RKO (cell line): ENCODE results near the gene SRP68.
"Not testable (repeated sequence)": the region's sequence is repeated elsewhere in the genome, so short reads cannot be mapped to it uniquely, and the experiment has no call there.

ENCODE experiments used
- DNase-seq: peaks from one replicate; pipeline ENCODE4 v3.0.0-alpha.2; 2016; ENCODE audit warnings: low spot score

Gene SRP68

DNA sequence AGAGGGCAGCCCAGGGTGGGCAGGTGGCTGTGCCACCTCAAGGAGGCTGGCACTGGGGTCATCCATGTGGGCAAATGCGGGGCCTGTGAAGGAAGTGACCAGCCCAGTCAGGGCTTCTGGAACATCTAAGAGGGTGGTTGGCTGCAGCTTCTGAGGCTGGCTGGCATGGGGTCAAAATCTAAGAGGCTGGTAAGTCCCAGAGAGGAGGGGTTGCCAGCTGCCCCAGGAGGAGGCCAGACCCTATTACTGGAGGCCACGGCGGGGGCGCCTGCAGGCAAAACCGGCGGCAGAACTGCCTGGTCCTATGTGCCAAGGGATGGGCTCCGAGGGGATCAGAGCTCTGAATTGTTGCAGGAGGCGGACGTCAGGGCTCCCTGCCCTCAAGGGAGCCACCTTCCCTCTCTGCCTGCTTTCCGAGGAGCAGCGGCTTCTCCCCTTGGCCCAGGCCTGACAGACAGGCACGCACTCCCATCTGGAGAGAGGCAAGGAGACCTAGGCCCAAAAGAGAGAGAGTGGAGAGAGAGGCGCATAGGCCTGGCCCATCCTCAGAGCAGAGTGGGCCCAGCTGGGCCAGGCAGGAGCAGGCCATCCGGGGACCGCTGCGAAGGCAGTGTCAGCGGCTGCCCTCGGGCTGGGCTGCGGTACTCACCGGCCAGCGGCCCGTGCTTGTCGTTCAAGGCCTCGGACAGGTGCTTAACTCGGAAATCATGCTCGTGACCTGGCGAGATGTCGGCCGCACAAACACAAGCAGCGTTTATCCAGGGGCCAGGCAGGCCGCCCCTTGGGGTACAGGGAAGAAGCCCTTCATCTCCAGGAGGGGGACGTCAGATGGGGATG, 17.6 kb upstream of the SRP68 start:
- DNase-seq: no peak

DNA sequence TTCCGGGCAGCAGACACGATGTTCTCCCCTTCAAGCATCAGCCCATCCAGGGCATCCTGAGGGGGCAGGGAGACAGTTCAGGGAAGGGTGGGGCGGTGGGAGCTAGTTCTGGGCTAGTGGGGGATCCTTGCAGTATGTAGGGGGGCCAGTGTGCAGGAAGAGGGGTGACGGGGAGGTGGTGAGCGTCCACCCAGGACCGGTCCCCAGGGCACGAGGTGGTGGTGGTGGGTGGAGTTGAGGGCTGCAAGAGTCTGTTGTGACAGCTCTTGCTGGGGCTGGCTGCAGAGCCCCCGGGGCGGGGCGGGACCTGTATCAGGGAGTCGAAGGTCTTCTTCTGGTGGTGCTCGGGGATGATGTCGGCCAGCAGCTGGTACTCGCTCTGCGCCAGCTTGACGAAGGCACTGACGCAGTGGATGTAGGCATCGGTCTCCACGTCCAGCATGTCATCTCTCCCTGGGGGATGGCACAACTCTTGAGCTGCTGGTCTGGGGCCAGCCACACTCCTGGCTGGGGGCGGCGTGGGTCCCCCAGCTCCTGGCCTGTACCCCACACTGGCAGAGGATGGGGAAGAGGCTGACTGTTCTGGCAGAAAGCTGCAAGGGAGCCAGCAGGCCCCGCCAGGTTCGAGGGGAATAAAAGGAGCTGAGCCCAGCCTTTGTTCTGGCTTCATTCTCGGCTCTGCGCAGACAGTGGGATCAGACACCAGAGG, 16.7 kb upstream of the SRP68 start:
- no peak for DNase-seq

DNA sequence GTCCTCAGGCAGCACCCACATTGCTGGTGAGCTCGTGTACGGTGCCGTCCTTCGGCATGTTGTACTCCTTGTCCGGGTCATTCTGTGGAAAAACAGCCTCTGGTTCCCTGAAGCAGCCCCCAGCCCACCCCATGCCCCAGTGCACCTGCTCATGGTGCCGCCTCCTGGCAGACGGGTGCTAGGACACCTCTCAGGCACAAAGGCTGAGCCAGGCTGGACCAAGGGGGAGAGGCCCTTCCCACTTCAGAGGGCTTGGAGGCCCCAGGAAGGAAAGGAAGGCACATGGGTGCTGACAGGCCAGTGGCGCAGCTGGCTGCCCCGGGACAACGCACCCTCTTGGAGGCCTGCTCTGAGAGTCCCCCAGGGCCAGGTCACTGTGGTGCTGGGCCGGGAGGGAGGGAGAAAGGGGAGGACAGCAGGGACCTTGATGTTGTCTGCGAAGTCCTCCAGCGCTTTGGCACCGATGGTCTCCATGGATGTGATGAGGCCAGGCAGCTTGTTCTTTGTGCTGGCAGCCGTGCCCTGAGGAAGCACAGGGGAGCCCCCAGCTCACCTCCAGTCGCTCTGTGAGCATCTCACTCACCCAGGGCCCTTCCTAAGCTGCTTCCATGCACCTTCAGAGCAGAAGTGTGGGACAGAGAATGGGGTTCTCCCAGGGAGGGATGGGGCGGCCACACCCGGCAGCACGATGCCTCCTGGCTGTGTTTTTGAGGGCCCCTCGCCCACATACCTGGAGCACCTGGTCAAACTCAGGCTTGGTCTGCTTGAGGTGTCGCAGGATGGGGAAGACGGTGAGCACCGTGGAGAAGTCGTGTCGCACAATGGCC, 15.9 kb upstream of the SRP68 start:
- no peak for DNase-seq

DNA sequence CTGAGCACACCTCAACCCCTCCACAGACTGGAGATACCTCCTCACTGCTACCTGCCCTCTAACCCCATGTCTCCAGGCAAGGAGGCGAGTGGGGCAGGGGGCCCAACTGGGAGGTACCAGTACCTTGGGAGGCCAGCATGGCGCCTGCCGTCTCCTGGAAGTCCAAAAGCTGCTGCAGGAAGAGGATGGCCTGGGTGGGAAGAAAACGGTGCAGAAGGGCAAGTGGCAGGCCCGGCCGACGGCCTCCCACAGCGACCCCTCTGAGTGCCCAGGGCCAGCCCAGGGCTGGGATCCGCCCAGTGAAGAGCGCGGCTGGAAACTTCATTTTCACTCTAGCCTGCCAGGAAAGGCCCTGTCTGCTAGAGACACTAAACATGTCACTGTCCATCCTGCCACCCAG, 15.2 kb upstream of the SRP68 start:
- no peak for DNase-seq

DNA sequence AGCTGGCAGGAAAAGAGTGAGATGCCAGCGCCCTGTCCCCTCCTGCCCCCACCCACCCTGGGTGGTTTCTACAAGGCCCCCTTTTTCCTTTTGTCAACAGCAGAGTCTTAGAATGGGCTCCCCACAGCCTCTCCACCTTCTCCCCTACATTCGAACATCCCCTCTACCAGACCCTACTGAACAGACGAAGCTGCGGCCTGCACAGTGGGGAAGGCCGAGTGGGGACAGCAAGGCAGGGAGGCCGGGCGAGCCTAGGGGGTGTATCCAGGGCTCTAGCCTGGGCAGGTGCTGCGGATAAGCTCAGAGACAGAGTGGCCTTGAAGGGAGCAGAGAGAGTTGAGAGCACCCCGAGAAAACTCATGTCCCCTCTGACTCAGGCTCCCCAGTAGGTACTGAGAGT, 14.1 kb upstream of the SRP68 start:
- DNase-seq: no peak

DNA sequence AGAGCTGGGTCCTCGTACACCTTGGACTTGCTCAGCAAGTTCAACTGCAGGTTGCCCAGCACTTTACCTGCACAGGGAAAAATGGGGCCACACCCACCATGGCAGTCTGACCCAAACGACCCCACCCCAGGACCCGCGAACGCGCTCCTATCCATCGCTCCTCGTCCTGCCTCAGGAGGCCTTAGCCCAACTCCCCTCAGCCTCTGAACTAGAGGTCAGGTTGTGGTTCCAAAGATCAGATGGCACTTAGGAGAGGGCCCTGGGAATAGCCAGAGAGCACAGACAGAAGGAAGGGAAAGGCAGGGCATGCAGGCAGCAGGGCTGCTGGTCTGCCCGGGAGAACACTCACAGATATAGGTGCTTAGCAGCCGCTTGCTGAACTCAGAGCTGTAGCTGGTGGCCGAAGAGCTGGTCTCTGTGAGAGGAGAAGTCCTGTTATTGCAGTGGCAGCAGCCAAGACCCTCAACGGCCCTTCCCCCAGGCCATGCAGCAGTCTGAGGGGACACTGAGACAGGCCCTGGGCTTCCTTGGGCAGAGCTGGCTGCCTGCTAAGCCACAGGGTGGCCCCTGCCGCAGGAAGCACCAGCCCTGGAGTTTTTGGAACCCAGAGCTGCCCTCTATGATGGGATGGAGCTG, 13.5 kb upstream of the SRP68 start:
- no peak for DNase-seq

DNA sequence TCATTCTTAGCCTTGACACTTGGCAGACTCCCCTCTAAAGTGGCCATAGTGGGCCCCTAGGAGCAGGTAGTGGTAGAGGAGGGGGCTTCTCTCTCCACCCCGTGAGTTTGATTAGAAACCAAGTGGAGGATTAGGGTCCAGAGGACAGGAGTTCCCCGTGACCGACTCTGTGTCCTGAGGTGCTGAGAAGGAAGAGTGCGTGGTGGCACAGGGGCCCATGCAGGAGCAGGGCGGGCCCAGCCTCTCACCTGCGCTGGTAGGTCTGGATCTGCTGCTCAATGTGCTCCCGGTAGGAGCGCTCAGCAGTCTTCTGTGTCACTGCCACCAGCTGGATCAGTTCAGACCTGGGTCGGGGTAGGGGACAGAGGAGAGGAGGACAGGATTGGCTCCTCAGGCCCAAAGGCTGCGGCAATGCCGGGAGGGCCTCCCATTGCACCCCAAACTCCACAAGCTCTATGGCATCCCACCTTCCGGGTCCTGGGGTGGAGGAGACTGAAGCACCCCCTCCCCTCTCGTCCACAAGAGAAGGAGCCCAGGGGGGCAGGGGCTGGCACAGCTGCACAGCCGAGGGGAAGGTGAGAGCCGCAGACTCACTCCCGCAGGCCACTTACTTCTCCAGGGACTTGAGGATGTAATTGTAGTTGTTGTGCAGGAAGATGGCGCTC, 12.9 kb upstream of the SRP68 start:
- no peak for DNase-seq

DNA sequence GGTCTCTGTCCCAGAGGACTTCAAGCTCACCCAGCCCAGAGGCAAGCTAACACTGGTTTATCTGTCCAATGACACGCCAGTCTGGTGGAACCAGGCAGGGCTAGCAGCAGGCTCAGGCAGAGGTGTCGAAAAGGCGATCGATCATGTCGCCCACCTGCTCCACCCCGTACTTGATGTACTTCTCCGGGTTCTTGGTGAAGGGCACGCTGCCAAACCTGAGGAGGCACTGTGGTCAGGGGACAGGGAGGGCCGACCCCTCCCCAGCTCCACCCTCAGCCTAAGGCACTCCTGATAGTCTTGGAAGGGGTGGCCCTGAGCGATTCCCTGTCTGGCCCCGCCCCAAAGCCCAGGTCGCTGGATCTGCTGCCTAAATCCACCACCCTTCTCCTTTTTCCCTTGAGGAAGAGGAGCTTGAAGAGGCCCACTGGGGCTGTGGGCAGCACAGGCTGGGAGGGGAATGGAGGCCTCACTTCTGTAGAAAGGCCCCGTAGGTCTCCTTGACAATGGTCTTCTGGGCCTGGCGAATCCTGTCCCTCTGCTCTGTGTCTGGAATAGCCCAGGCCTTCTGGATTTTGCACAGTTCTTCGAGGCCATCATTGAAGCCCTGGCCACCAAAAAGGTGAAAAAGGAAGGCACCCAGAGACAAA, 11.3 kb upstream of the SRP68 start:
- DNase-seq: no peak

DNA sequence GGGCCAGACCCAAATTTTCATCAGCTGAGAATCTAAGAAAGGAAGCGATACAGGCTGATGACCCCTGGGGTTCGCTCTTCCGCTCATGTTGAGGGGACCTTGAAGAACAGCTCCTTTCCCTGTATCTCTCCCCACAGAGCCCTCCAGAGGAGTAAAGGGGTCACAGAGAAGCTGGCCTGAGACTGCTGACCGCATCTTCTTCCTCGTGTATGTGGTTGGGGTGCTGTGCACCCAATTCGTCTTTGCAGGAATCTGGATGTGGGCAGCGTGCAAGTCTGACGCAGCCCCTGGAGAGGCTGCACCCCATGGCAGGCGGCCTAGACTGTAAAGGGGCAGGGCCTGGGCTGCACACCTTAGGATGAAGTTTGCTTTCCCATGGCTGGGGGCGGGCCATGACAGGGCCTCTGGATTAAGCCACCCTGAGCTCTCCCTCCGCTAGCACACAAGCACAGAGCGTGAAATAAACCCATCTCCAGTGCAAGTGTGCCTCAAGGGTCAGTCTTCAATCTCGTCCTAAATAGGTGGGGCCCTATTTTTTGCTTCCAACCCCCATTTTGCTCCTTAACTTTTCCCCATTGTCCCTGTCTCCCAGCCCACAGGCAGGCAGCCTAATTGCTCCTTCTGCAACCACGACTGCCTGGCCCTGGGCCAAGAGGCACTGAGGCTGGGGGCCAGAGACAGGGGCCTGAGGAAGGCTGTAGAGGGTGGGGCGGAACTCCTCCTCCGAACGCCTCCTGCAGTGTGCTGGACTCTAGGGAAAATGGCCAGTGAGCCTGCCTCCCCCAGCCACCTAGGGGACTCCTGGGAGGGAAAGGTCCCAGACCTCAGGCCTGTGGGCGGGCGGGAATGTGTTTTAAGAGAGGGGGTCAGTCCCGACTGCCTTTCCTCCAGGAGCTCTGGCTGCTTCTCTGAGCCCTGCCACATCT, 10.3 kb upstream of the SRP68 start:
- DNase-seq: no peak

DNA sequence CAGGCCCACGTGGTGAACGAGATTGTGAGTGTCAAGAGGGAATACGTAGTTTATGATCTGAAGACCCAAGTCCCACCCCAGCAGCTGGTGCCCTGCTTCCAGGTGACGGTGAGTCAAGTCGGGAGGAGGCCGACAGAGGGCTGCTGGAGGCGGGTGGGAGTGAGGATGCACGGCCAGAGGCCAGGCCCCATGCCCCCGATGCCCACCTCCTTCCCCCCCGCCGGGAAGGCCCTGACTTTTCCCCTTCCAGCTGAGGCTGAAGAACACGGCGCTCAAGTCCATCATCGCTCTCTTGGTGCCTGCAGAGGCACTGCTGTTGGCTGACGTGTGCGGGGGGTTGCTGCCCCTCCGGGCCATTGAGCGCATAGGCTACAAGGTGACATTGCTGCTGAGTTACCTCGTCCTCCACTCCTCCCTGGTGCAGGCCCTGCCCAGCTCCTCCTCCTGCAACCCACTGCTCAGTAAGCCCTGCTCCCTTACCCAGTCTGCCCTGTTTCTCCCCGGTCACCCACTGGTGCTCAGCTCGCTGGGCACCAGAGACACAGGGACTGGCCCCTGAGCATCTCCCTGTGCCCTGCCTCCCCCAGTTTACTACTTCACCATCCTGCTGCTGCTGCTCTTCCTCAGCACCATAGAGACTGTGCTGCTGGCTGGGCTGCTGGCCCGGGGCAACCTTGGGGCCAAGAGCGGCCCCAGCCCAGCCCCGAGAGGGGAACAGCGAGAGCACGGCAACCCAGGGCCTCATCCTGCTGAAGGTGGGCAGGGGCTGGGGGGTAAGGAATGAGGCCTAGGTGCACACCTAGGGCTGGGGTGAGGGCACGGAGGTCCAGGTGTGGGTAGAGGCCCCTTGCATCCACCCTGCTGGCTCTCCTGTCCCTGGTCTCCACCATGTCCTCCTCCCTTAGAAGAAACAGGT, 9.2 kb upstream of the SRP68 start:
- DNase-seq: no peak

DNA sequence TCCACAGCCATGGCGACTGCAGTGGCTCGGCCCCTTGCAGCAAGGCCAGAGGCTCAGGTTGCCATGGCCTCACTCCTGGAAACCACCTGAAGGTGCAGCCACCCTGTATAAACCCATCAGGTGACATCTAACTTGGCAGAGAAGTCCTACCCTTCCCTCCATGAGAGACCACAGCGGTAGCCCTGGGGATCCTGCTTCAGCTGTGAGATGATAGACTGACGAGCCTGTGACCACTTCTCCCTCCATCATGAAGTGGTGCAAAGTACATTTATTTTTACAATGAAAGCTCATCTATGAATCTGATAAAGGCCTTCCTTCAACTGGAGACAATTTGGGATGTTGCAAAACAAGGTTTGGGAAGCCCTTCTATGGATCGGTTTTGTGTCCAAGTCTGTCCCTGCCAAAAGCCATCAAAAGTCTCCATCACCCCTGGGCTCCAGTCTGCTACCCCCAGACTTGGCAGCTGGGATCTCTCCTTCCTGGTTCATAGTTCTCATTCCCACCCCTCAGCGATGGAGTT, 8.5 kb upstream of the SRP68 start:
- DNase-seq: no peak

DNA sequence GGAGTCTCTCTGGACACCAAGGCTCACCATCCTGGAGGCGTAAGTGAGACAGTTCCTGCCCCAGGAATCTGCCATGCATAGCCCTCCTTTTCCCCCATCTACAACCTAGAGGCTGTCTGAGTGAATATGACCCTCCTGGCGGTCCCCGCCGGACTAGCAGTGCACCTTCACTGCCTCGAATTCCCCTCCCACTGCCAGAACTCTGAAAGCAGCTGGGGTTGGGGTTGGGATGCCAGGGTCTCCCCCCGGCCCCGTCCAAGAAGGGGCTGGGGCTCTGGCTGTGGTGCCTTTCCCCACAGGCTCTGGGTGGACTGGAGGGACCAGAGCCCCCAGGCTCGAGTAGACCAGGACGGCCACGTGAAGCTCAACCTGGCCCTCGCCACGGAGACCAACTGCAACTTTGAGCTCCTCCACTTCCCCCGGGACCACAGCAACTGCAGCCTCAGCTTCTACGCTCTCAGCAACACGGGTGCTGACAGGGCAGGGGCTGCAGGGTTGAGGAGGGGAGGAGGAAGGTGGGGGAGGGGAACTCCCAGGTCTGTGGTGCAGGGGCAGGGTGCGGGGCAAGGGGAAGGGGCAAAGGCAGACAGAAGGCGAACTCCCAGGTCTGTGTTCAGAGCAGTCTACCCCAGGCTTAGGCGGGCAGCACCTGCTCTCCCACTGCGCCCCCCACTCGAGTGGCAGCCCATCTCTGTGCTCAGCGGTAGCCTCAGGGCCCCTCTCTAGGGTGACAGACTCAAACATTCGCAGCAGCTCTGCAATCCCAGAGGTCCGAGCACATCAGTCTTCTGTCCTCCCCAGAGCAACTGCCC, 7.8 kb upstream of the SRP68 start:
- no peak for DNase-seq

DNA sequence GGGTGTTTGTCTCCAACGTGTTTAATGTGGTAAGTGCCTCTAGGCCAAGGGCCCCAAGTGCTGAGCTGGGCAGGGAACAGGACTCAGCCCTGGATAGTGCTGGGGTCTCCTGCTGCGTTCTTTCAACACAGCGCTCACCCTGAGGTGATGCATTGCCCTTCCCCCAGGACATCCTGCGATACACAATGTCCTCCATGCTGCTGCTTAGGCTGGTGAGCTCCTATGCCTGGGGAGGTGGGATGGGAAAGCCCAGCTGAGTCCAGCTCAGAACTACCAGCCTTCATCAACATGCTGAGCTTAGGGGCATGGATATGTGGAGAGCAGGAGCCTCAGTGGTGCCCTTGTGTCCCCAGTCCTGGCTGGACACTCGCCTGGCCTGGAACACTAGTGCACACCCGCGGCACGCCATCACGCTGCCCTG, 7.2 kb upstream of the SRP68 start:
- no peak for DNase-seq

DNA sequence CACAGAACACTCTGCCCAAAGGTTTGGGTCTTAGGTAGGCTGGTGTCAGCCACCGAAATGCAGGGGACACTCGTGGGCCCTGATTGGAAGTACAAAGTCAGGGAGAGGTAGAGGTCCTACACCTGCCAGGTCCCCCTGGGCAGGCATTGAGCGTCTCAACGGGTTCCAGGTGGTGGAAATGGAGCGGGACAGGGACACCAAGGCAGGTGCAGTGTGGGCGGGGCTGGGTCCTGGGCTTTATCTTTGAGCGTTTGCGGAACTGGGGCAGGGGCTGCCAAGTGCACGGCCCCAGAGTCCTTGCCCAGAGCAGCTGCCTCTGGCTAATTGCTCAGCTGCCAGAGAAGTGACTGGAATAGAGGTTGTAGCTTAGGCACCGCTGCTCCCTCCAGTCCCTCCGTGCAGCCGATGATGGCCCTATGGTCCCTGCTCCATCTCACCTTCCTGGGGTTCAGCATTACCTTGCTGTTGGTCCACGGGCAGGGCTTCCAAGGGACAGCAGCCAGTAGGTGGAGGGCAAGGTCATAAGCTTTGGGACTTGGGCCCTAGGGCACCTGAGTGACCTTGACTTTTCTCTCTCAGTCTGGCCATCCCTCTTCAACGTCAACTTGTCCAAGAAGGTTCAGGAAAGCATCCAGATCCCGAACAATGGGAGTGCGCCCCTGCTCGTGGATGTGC, 6.7 kb upstream of the SRP68 start, which contains the start of gene ZACN:
Gene ZACN (plus strand): TSS at position 323 of the 675 bp plus-strand sequence. CDS start 83 bp downstream, at position 406.
- DNase-seq: no peak

DNA sequence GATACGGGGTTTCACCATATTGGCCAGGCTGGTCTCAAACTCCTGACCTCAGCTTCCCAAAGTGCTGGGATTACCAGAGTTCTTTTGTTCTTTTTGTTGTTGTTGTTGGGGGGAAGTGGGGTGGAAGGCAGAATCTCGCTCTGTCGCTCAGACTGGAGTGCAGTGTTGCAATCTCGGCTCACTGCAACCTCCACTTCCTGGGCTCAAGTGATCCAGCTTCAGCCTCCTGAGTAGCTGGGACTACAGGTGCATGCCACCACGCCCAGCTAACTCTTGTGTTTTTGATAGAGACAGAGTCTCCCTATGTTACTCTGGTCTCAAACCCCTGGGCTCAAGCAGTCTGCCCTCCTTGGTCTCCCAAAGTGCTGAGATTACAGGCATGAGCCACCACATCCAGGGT, 6.1 kb upstream of the SRP68 start:
- DNase-seq: not testable (repeated sequence)

DNA sequence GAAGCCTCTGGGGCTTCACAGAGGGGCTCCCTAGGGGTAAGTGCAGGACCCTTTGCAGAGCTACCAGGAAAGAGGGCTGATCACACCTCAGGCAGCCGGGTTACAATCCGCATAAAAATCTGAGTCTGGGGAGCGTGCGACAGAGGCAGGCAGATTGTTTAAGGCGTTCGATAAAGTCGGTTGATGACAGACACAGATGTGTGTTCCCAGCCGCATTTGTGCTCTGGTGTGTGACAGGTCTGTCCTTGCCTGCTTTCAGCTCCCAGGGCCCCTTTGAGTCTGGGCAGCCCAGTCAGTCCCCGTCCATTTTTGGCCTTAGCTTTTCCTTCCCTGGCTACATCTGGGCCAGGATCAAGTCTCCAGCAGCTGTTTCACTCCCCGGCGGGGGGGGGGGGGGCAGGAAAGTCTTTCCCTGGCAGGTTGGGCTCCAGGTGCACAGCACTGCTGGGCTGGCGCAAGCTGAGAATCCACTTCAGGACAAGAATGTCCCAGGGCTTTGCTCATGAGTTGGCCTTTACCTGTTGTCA, 5.3 kb upstream of the SRP68 start:
- no peak for DNase-seq
